Measurements from ENCODE around the gene SLC38A11.
"Not testable (repeated sequence)": the region's sequence is repeated elsewhere in the genome, so short reads cannot be mapped to it uniquely, and the experiment has no call there.

Gene SLC38A11

DNA sequence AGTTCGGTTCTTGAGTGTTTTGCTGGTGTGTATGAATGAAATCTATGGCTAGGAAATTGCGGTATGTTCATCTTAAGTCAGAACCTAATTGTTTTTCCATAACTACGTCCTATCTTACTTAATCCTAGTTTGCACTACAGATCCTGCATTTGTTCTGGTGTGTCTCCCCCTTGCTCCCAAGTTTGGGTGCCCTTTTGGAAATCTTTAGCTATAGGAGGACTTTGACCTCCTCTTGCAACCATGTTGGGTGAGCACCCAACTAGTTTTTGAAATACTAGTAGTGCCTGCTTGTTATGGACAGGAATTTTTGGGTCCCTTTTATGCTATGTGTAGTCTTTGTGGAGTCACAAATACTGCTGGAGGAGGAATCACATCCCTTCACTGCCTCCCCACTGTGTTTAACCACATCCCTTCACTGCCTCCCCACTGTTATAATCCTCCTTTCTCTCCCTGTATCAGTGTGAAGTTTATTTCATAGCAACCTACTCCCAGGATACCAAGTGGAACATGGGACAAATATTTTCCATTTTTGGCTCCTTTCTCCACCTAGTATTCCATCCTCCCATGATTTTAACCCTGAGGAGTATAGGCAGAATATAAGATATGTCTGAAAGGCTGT lies 87.4 kb downstream of the SLC38A11 start:
- TF ChIP-seq, protein P1, sequence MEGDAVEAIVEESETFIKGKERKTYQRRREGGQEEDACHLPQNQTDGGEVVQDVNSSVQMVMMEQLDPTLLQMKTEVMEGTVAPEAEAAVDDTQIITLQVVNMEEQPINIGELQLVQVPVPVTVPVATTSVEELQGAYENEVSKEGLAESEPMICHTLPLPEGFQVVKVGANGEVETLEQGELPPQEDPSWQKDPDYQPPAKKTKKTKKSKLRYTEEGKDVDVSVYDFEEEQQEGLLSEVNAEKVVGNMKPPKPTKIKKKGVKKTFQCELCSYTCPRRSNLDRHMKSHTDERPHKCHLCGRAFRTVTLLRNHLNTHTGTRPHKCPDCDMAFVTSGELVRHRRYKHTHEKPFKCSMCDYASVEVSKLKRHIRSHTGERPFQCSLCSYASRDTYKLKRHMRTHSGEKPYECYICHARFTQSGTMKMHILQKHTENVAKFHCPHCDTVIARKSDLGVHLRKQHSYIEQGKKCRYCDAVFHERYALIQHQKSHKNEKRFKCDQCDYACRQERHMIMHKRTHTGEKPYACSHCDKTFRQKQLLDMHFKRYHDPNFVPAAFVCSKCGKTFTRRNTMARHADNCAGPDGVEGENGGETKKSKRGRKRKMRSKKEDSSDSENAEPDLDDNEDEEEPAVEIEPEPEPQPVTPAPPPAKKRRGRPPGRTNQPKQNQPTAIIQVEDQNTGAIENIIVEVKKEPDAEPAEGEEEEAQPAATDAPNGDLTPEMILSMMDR (conservative IDR thresholded peaks at IDR 0.05; ENCODE audit: low read depth, low read length) = no peak
- Histone ChIP-seq H3K4me1 (ENCODE audit: low read depth, poor library complexity, severe bottlenecking) (peaks cover 24% of the 10 kb centered on the region), H3K4me3 (IDR thresholded peaks at IDR 0.05; ENCODE audit: insufficient read depth, low read depth, low read length) (no peak overlapping the region), H3K27ac (peak overlapping the region; percentile 11; the same call in 1 of the 2 replicates), H2AFZ (ENCODE audit: low read depth) (no peak overlapping the region), H3K36me3 (ENCODE audit: insufficient read depth) (no peaks in the 10 kb centered on the region), H4K20me1 (ENCODE audit: insufficient read depth) (no peaks in the 10 kb centered on the region), H3K4me2 (peak overlapping the region; percentile 40; the same call in 1 of the 2 replicates), H3K9ac (no peak overlapping the region), H3K27me3 (ENCODE audit: insufficient read depth, low read depth) (no peaks in the 10 kb centered on the region), H3K79me2 (ENCODE audit: insufficient read depth, low read depth) (no peaks in the 10 kb centered on the region)

DNA sequence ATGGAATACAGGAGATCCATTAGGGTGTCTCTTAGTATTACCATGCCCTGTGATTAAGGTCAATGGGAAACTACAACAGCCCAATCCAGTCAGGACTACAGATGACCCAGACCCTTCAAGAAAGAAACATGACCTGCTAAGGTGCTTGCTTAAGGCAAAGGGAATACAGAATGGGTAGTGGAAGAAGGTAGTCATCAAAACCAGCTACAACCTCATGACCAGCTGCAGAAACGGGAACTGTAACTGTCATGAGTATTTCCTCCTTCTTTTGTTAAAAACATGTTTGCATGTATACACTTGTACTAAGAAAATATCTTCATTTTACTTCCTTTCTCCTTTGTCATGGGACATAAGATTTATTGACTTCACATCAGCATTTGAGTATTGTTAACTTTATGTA lies 88.9 kb downstream of the SLC38A11 start:
- not testable (repeated sequence) for H4K20me1 ChIP-seq (ENCODE audit: insufficient read depth); H3K9ac ChIP-seq; H3K36me3 ChIP-seq (ENCODE audit: insufficient read depth); H3K27ac ChIP-seq; H3K27me3 ChIP-seq (ENCODE audit: insufficient read depth, low read depth); H2AFZ ChIP-seq (ENCODE audit: low read depth); H3K79me2 ChIP-seq (ENCODE audit: insufficient read depth, low read depth); H3K4me2 ChIP-seq; H3K4me3 ChIP-seq (IDR thresholded peaks at IDR 0.05; ENCODE audit: insufficient read depth, low read depth, low read length)
- peaks cover 24% of the 10 kb centered on the region for H3K4me1 ChIP-seq (ENCODE audit: low read depth, poor library complexity, severe bottlenecking)

DNA sequence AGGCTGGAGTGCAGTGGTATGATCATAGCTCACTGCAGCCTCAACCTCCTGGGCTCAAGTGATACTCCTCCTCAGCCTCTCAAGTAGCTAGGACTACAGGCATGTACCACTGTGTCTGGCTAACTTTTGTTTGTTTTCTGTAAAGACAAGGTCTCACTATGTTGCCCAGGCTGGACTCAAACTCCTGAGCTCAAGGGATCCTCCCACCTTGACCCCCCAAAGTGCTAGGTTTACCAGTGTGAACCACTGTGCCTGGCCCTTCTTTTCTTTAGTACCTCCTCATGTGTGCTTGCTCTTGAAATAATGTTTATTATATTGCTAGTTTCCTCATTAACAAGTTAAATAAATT lies 94.7 kb downstream of the SLC38A11 start:
- Histone ChIP-seq H4K20me1 (ENCODE audit: insufficient read depth) (no peaks in the 10 kb centered on the region), H3K27ac (no peak overlapping the region), H3K4me3 (IDR thresholded peaks at IDR 0.05; ENCODE audit: insufficient read depth, low read depth, low read length) (no peak overlapping the region), H3K9ac (no peak overlapping the region), H3K79me2 (ENCODE audit: insufficient read depth, low read depth) (no peaks in the 10 kb centered on the region), H3K36me3 (ENCODE audit: insufficient read depth) (no peaks in the 10 kb centered on the region), H3K27me3 (ENCODE audit: insufficient read depth, low read depth) (no peaks in the 10 kb centered on the region), H3K4me2 (no peak overlapping the region), H3K4me1 (ENCODE audit: low read depth, poor library complexity, severe bottlenecking) (no peaks in the 10 kb centered on the region), H2AFZ (ENCODE audit: low read depth) (no peak overlapping the region)
- TF ChIP-seq, protein P1 (conservative IDR thresholded peaks at IDR 0.05; ENCODE audit: low read depth, low read length) = no peak

DNA sequence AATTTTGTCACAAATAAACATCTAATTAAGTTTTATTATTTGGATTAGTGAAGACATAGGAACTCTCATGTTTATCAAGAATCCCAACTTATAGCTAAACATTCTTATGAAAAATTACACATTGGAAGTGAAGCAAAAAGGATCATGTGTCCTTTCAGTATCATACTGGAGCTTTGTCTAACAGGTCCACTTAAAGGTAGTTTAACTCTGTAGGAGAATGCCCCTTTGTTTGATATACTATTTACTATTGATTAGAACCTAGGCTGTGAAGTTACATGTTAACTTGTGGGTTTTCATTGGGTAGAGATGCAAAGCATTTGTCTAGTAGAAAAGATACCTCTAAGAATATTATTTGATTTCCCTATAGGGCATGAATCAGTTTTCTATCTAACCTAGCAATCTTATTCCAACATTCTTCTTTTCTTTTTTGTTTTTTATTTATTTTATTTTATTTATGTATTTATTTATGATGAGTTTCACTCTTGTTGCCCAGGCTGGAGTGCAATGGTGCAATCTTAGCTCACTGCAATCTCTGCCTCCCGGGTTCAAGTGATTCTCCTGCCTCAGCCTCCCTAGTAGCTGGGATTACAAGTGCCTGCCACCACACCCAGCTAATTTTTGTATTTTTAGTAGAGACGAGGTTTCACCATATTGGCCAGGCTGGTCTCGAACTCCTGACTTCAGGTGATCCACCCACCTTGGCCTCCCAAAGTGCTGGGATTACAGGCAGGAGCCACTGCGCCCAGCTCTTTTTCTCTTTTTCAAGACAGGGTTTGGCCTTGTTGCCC lies 95.2 kb downstream of the SLC38A11 start:
- not testable (repeated sequence) for H3K27ac ChIP-seq; H4K20me1 ChIP-seq (ENCODE audit: insufficient read depth); H3K4me3 ChIP-seq (IDR thresholded peaks at IDR 0.05; ENCODE audit: insufficient read depth, low read depth, low read length); H3K9ac ChIP-seq; H3K27me3 ChIP-seq (ENCODE audit: insufficient read depth, low read depth); H3K79me2 ChIP-seq (ENCODE audit: insufficient read depth, low read depth); H3K4me2 ChIP-seq; H3K36me3 ChIP-seq (ENCODE audit: insufficient read depth); H2AFZ ChIP-seq (ENCODE audit: low read depth); H3K4me1 ChIP-seq (ENCODE audit: low read depth, poor library complexity, severe bottlenecking)

DNA sequence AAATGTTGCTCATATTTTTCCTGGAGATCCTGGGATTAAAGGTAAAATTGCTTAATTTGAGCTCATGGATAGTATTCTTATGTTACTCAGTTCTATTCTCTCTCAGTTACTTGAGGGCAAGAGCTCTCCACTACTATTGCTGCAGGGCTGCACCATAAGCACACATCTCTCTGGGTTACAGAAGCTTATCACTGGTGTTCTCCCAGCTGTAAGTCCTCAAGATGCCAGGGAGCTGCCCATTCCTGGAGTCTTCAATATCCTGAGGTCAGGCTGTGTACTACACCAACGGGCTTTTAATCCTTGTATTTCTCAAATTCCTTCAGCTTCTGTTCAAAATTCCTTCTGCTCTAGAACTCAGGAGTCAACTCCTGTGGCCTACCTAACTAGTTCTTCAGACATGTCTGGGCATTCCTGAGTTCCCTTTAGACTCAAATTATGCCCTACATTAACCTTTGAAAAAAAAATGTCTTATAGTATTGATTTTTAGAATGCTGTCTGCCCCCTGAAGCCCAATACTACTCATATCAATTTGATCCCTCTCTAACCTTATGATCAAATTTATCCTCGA lies 96.0 kb downstream of the SLC38A11 start:
- H3K4me3 ChIP-seq (IDR thresholded peaks at IDR 0.05; ENCODE audit: insufficient read depth, low read depth, low read length) = no peak overlapping the region
- no peak overlapping the region for H3K27ac ChIP-seq

More for the DNA sequence above, 96.0 kb downstream of the SLC38A11 start:
- H3K9ac ChIP-seq = no peak overlapping the region
- no peaks in the 10 kb centered on the region for H3K4me1 ChIP-seq (ENCODE audit: low read depth, poor library complexity, severe bottlenecking)
- H3K79me2 ChIP-seq (ENCODE audit: insufficient read depth, low read depth) = no peaks in the 10 kb centered on the region
- no peaks in the 10 kb centered on the region for H3K27me3 ChIP-seq (ENCODE audit: insufficient read depth, low read depth)
- TF ChIP-seq, protein P1 (conservative IDR thresholded peaks at IDR 0.05; ENCODE audit: low read depth, low read length) = no peak
- H3K4me2 ChIP-seq = no peak overlapping the region
- H4K20me1 ChIP-seq (ENCODE audit: insufficient read depth) = no peaks in the 10 kb centered on the region
- no peaks in the 10 kb centered on the region for H3K36me3 ChIP-seq (ENCODE audit: insufficient read depth)
- no peak overlapping the region for H2AFZ ChIP-seq (ENCODE audit: low read depth)
